ENCODE data around the gene FAM234A.

FAM234A gene

DNA sequence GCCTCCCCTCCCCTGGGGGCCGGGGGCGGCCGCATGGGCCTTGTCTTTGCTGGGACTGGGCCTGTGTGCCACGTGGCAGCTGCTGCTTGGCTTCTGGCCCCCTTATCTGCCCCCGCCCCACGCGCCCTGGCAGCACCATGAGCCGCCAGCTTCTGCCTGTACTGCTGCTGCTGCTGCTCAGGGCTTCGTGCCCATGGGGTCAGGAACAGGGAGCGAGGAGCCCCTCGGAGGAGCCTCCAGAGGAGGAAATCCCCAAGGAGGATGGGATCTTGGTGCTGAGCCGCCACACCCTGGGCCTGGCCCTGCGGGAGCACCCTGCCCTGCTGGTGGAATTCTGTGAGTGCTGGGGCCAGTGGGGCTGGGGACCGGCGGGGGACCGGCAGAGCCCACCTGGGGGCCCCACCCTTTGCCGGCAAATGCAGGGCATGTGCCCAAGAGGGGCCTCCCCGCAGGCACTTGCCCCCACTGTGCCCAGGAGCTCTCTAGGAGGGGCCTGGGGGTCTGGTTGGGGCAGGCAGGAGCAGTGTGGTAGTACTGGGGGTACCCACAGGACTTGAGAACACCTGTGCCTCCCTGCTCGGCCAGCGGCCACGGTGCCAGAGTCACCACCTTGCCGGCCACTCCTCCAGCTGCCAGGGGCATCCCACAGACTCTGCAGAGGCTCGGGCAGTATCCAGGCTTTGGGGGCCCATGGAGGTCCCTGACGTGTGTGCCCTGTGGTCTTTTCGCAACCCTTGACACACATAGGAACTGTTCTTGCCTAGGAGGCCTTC lies 48.6 kb downstream of the FAM234A start, which contains the start of gene PDIA2:
Gene PDIA2, plus strand, starts transcription at position 132 of the 773 bp plus-strand sequence. Its CDS starts 6 bp downstream, at position 138.
- no peak for DNase-seq

DNA sequence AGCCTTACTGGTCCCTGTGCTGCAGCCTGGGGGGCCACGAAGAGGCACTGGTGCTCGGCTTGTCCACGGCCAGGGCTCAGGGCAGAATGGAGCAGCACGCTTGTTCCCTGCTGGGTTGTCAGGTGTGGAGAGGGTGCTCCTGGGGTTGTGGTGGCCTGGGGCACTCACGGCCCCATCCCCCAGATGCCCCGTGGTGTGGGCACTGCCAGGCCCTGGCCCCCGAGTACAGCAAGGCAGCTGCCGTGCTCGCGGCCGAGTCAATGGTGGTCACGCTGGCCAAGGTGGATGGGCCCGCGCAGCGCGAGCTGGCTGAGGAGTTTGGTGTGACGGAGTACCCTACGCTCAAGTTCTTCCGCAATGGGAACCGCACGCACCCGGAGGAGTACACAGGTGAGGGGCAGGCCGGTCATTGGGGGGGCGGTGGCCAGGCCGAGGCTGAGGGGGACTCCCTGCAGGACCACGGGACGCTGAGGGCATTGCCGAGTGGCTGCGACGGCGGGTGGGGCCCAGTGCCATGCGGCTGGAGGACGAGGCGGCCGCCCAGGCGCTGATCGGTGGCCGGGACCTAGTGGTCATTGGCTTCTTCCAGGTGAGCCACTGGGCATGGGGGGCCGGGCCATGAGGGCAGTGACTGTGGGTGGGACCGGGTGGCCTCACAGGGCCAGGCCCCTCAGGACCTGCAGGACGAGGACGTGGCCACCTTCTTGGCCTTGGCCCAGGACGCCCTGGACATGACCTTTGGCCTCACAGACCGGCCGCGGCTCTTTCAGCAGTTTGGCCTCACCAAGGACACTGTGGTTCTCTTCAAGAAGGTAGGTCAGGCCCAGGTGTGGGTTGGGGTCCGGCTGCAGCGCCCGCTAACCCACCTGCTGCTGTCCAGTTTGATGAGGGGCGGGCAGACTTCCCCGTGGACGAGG lies 49.8 kb downstream of the FAM234A start:
- DNase-seq = no peak

- no peak for DNase-seq
These were observed 50.8 kb downstream of the FAM234A start for GRCh38 chr16:285146-286055.

DNA sequence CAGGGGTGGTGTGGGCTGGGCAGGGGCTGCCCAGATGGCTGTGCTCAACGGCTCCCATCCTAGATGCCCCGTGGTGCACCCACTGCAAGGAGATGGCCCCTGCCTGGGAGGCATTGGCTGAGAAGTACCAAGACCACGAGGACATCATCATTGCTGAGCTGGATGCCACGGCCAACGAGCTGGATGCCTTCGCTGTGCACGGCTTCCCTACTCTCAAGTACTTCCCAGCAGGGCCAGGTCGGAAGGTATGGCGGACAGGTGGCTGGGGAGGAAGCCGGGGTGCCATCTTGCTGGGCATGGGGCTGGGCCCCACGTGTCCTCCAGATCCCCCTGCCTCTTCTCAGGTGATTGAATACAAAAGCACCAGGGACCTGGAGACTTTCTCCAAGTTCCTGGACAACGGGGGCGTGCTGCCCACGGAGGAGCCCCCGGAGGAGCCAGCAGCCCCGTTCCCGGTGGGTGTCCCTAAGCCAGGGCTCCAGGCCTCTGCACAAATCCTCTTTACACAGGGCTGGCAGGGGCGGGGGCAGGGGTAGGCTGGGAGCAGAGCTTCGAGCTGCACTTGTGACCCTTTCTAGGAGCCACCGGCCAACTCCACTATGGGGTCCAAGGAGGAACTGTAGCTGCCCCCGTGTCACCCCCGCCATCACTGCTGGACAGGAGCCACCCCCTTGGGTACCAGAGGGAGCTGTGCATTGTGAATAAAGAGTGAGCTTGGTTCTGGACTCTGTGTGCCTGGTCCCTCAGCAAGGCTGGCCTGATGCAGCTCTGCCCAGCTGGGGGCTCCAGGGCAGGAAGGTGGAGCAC lies 52.1 kb downstream of the FAM234A start:
- DNase-seq = no peak

- DNase-seq = no peak
These were observed 52.7 kb downstream of the FAM234A start for GRCh38 chr16:287298-287811.

GRCh38 chr16:287981-288920 lies 53.6 kb downstream of the FAM234A start:
- DNase-seq = no peak

DNA sequence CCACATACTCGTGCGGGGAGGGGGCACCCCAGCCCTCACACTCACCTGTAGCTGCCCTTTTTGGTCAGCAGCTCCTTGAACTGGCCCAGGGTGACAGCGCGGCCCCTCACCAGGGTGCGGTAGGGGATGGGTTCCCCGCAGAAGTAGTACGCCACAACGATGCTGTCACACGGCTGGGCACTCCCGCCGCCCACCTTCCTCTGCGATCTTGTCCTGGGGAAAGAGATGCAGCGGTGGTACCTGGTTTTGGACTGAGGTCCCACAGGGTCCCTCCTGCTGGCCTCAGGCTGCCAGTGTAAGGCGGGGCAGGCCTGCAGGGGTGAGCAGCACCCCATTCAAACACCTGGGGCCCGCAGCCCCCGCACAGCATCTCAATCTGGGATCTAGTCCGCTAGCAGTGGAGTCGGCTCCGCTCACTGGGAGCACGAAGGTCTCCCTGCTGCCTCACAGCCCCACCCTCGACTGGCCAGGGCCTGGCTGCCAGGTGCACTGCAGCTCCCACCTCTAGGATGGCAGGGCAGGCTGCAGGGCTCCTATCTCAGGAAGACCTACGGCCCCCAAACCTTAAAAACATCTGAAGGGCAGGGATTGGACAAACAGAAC lies 54.9 kb downstream of the FAM234A start:
- DNase-seq = no peak

- DNase-seq = no peak
These were observed 55.5 kb downstream of the FAM234A start for GRCh38 chr16:290015-290680.

DNA sequence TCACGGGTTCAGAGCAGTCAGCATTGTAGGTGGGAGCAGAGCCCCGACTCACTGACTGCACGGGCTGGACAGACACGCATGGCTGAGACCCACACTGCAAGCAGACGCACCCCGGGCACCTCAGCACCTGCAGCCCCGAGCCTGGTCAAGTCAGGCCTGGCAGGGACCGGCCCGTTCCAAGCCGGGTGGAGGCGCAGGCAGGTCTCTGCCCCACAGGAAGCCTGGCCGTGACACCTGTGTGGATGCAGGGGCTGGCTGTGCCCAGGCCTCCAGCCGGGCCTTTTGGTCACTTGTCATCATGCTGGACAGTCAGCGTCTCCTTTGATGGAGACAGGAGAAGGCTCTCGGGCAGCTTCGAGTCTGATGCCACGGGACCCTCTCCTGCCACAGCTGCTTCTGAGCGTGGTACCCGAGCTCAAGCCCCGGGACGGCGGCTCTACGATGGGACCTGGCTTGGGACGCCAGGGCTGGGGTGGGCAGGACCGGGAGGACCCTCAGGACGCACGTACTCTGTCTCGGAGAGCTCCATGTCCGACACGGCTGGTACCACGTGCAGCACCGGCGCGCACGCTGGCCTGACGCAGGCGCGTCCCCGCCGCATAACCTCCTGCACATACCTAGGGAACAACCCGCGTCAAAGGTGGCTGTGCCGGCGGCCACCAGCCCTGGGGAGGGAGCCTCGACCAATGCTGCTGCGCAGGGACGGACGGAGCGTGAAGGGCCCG lies 56.2 kb downstream of the FAM234A start:
- no peak for DNase-seq

GRCh38 chr16:291539-291938 lies 56.9 kb downstream of the FAM234A start:
- no peak for DNase-seq

- DNase-seq = no peak
These were observed 58.6 kb downstream of the FAM234A start for GRCh38 chr16:293043-293775.

DNA sequence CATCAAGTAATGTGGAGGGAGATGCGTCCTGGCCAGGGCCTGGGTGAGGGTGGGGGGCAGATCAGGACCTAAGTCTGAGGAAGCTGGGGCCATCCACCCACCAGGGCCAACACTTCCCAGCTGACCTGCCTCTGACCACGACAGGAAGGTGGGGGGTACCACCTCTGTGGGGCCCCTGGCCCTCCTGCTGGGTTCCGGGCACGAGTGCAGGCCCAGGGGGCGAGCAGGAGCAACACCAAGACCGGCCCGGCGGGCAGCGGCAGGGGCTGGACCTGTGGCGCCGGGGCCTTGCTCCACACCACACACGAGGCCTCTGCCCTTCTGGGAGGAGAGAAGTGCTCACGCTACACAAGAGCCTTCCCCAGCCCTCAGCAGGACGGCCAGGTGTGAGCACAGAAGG lies 61.7 kb downstream of the FAM234A start:
- no peak for DNase-seq

DNA sequence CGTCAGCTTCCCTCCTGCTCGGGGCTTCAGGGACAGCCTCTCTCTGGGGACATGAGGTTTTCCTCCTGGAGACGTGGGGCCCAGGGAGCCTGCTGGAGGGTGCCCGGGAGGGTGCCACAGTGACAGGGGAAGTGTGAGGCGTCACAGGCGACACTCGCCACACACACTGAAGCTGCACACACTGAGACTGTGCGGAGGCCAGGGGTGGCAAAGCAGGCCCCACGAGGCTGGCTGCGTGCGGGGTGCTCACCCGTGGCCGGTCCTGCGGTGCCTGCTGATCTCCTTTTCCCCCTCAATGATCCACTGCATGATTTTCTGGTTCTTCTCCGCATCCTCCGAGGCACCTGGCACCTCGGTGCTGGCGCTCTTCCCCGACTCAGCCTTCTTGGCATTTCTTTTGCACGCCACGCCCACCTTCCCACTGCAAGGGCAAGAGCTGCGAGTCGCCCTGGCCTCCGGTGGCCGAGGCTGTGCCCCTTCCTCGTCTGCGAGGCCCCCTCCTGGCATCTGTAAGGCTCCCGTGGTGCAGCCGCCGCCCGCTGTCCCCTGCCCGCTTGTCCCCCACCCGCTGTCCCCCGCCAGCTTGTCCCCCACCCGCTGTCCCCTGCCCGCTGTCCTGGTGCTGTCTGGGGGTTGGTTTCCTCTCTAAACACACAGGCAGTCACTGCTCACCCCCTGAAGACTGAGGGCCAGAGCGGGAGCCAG lies 62.3 kb downstream of the FAM234A start:
- no peak for DNase-seq

DNA sequence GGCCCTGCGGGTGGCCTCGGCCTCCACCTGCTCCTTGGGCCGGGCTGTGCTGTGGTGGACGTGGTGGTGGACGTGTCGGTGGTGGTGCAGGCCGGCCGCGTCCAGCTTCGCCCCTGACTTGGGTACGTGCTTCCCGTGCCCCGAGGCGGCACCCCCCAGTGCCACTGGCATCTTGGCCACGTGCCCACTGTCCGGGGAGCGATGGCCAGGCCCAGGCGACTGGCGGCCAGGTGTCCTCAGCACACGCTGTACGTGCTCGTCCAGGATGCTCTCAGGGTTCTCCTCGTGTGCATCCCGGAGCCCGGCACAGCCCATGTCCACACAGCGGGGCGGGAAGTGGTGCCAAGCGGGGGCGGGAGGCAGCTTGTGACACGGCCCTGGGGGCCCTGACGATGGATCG lies 63.2 kb downstream of the FAM234A start:
- no peak for DNase-seq

DNA sequence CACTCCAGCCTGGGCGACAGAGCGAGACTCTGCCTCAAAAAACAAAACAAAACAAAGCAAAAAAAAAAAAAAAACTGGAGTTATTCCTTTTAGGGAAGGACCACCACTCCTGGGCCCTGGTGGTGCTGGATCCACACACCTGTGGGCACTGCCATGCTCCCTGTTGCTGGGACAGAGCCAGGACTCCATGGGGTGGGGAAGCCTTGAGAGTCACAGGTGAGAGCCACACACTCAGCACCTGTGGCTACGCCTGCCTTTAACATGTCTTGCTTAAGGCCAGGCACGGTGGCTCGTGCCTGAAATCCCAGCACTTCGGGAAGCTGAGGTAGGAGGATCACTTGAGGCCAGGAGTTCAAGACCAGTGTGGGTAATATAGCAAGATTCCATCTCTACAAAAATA lies 66.6 kb downstream of the FAM234A start:
- no peak for DNase-seq

DNA sequence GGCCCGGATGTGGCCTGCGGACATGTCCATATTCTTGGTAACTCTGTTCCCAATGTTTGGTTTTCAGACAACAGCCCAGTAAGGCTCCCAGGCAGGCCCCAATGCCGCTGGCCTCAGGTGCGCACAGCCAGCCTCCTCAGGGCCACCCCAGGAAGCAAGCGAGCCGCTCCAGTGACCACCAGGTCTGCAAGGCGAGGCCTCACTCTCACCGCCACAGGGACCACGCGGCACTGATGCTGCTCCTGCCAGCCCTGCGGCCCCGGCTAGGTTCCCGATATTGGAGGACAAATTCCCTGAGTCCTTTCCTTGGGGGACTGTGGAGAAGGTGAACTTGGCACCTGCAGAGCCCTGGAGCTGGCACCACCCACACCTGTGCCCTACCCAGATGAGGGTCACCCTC lies 67.3 kb downstream of the FAM234A start:
- DNase-seq = no peak

- DNase-seq = no peak
These were observed 69.3 kb downstream of the FAM234A start for GRCh38 chr16:303760-304505.
